ENCODE measurements around the gene DIDO1.

DNA sequence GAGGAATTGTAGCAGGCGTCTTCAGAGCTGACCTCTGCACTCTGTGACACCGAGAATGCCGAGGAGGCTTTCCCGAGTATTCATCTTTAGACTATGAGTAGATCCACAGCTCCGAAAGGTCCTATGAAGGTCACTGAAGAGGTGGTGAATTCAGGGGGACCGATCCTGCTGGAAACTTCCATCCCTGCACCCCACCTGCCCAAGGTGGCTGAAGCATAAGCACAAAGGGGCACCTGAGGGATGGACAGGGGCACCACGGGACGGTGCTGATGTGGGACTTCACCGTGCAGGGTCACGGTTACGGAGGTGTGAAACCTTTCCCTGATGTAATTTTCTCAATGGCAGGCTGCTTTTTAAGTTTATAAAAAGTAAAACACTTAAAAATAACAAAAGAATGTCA, 24.4 kb downstream of the DIDO1 start:
- TF ChIP-seq HCFC1 (IDR thresholded peaks at IDR 0.05; ENCODE audit: low read depth, low read length) (no peak), SETDB1 (CRISPR knock-in tag; IDR thresholded peaks at IDR 0.05; ENCODE audit: borderline replicate concordance) (no peak)

Data from HepG2 (cell line).